ENCODE results near the gene WNT4. TPM values are rescaled to one million over a fixed set of nuclear protein-coding genes. Genes with fewer than 3 reads are reported as not detected.

The WNT4 gene
- total RNA-seq, 6 donors from 2014 or later, result 1.0 to 3.2 (median 2.0) TPM

- TF ChIP-seq, protein P1, sequence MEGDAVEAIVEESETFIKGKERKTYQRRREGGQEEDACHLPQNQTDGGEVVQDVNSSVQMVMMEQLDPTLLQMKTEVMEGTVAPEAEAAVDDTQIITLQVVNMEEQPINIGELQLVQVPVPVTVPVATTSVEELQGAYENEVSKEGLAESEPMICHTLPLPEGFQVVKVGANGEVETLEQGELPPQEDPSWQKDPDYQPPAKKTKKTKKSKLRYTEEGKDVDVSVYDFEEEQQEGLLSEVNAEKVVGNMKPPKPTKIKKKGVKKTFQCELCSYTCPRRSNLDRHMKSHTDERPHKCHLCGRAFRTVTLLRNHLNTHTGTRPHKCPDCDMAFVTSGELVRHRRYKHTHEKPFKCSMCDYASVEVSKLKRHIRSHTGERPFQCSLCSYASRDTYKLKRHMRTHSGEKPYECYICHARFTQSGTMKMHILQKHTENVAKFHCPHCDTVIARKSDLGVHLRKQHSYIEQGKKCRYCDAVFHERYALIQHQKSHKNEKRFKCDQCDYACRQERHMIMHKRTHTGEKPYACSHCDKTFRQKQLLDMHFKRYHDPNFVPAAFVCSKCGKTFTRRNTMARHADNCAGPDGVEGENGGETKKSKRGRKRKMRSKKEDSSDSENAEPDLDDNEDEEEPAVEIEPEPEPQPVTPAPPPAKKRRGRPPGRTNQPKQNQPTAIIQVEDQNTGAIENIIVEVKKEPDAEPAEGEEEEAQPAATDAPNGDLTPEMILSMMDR (IDR thresholded peaks at IDR 0.05), result no peak
- TF ChIP-seq EP300 (IDR thresholded peaks at IDR 0.05) (no peak), POLR2A (IDR thresholded peaks at IDR 0.05) (no peak), POLR2AphosphoS5 (IDR thresholded peaks at IDR 0.05) (no peak)
- Histone ChIP-seq H3K36me3 (no peaks in the 10 kb centered on the region), H3K27ac (no peak overlapping the region), H3K4me1 (peaks cover 0 to 10% (median 5%) of the 10 kb centered on the region in 4 donors), H3K27me3 (no peaks in the 10 kb centered on the region), H3K9me3 (no peaks in the 10 kb centered on the region), H3K4me3 (no peak overlapping the region)
- ATAC-seq (ENCODE audit: low FRiP score in 2 of 2), result no peak
- no peak for DNase-seq
- WGBS, 2 donors, result 81 to 98% methylated on average over 3 of the region's 3 CpGs
Observed at GRCh38 chr1:22127731-22128130, 15.2 kb downstream of the WNT4 start.

DNA sequence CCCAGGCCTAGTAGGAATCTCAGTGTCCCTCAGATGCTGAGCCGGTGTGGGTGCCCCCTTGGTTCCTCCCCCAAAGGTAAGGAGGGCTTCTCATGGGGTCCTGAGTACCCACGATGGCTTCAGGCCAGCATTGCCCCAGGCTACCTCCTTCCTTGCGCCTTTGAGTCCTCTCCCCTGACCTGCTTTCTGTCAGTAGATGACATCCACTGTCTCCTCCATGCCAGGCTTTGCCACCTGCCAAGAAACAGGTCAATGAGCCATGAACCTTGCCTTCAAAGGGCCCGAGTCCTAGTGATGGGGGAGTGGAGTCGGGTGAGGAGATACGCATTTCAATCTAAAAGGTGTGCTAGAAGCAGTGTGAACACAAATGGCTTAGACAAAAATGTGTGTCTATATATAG lies 15.6 kb downstream of the WNT4 start:
- Histone ChIP-seq H3K27me3 (no peaks in the 10 kb centered on the region), H3K36me3 (no peaks in the 10 kb centered on the region), H3K4me3 (no peak overlapping the region), H3K27ac (no peak overlapping the region), H3K4me1 (peaks cover 0 to 6% (median 5%) of the 10 kb centered on the region in 4 donors), H3K9me3 (no peaks in the 10 kb centered on the region)
- DNase-seq (no peak), ATAC-seq (ENCODE audit: low FRiP score in 2 of 2) (no peak)
- 89 to 97% methylated on average over 6 of the region's 6 CpGs for whole genome bisulfite sequencing, 2 donors
- TF ChIP-seq POLR2A (IDR thresholded peaks at IDR 0.05), result no peak
- TF ChIP-seq, protein P1 (IDR thresholded peaks at IDR 0.05), result no peak
- no peak for TF ChIP-seq POLR2AphosphoS5 (IDR thresholded peaks at IDR 0.05)
- TF ChIP-seq EP300 (IDR thresholded peaks at IDR 0.05), result no peak

GRCh38 chr1:22126531-22126930 lies 16.4 kb downstream of the WNT4 start:
- H3K36me3 ChIP-seq, result peaks cover 0 to 5% (median 0%) of the 10 kb centered on the region in 4 donors
- H3K4me3 ChIP-seq, result no peak overlapping the region
- no peaks in the 10 kb centered on the region for H3K9me3 ChIP-seq
- no peaks in the 10 kb centered on the region for H3K4me1 ChIP-seq
- no peak for ATAC-seq (ENCODE audit: low FRiP score in 2 of 2)
- H3K27ac ChIP-seq, result no peak overlapping the region
- TF ChIP-seq POLR2AphosphoS5 (IDR thresholded peaks at IDR 0.05), result no peak
- H3K27me3 ChIP-seq, result no peaks in the 10 kb centered on the region
- DNase-seq, result no peak
- 85 to 88% methylated on average over 12 of the region's 12 CpGs for WGBS, 2 donors

GRCh38 chr1:22124592-22125229 lies 18.2 kb downstream of the WNT4 start:
- Histone ChIP-seq H3K9me3 (no peaks in the 10 kb centered on the region), H3K27me3 (no peaks in the 10 kb centered on the region), H3K27ac (no peak overlapping the region), H3K36me3 (peaks cover 0 to 20% (median 13%) of the 10 kb centered on the region in 4 donors), H3K4me3 (no peak overlapping the region), H3K4me1 (no peaks in the 10 kb centered on the region)
- no peak for ATAC-seq (ENCODE audit: low FRiP score in 2 of 2)
- WGBS, 2 donors, result 90 to 96% methylated on average over 8 of the region's 8 CpGs
- DNase-seq, result no peak
- no peak for TF ChIP-seq POLR2AphosphoS5 (IDR thresholded peaks at IDR 0.05)
- TF ChIP-seq, protein P1 (IDR thresholded peaks at IDR 0.05), result no peak
- TF ChIP-seq POLR2A (IDR thresholded peaks at IDR 0.05), result no peak
- no peak for TF ChIP-seq EP300 (IDR thresholded peaks at IDR 0.05)

- Histone ChIP-seq H3K9me3 (no peaks in the 10 kb centered on the region), H3K4me1 (no peaks in the 10 kb centered on the region), H3K27me3 (no peaks in the 10 kb centered on the region), H3K4me3 (no peak overlapping the region), H3K36me3 (peaks cover 0 to 25% (median 16%) of the 10 kb centered on the region in 4 donors), H3K27ac (no peak overlapping the region)
- DNase-seq (no peak), ATAC-seq (ENCODE audit: low FRiP score in 2 of 2) (no peak)
- TF ChIP-seq POLR2A (IDR thresholded peaks at IDR 0.05), result no peak
- 75 to 80% methylated on average over 8 to 9 of the region's 9 CpGs for WGBS, 2 donors
Observed at GRCh38 chr1:22123901-22124404, 18.9 kb downstream of the WNT4 start.

DNA sequence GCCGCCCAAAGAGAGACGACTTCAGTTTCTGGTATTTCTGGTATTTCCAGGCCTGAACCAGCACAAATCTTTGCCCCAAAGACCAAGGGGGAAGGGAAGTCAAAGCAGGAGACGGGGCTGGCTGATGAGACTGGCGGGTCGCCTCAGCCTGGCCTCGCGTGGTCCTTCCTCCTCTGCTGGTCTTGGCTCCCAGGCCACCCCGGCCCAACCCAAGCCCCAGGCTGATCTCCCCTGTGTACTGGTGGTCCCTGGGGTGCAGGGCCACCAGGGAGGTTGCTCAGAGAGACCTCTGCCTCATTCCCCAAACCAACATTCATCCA lies 19.9 kb downstream of the WNT4 start:
- Histone ChIP-seq H3K9me3 (no peaks in the 10 kb centered on the region), H3K27me3 (no peaks in the 10 kb centered on the region), H3K36me3 (peaks cover 0 to 33% (median 20%) of the 10 kb centered on the region in 4 donors), H3K4me3 (no peak overlapping the region), H3K27ac (no peak overlapping the region), H3K4me1 (no peaks in the 10 kb centered on the region)
- no peak for TF ChIP-seq POLR2A (IDR thresholded peaks at IDR 0.05)
- TF ChIP-seq EP300 (IDR thresholded peaks at IDR 0.05), result no peak
- TF ChIP-seq, protein P1 (IDR thresholded peaks at IDR 0.05), result no peak
- no peak for ATAC-seq (ENCODE audit: low FRiP score in 2 of 2)
- WGBS, 2 donors, result 77 to 84% methylated on average over 6 to 8 of the region's 8 CpGs
- peak in 1 of 2 donors; percentile 52 for DNase-seq

Data from upper lobe of left lung (tissue), 6 donors.